GM12878 (cell line): ENCODE measurements around the gene HLA-B.

ENCODE experiments used
- CEBPB ChIP-seq, 2 experiments: fragments of 150-350 bp in 1 of 2; IDR thresholded peaks; 2 replicates each; pipeline ENCODE4 v1.6.1; 2012 to 2014; ENCODE audit warnings: low read depth in 2 of 2, low read length in 2 of 2, borderline replicate concordance in 1 of 2, inconsistent platforms in 1 of 2
- CREB1 ChIP-seq: IDR thresholded peaks from 2 replicates; pipeline ENCODE4 v1.6.1; 2012; ENCODE audit warnings: low read depth, mild to moderate bottlenecking, inconsistent platforms
- EZH2 ChIP-seq: IDR thresholded peaks from 2 replicates; pipeline ENCODE4 v1.6.1; 2012; ENCODE audit warnings: low read depth, mild to moderate bottlenecking, control low read depth, inconsistent platforms, low read length, borderline replicate concordance; ENCODE audit not compliant: control insufficient read depth
- GABPA ChIP-seq: IDR thresholded peaks from 2 replicates; pipeline ENCODE4 v1.6.1; 2014; ENCODE audit warnings: antibody characterized with exemption, low read depth, mild to moderate bottlenecking, inconsistent platforms
- PKNOX1 ChIP-seq: fragments of 450-650 bp; IDR thresholded peaks from 2 replicates; pipeline ENCODE4 v1.6.1; 2016; ENCODE audit warnings: mild to moderate bottlenecking
- POLR2AphosphoS2 ChIP-seq: IDR thresholded peaks from 2 replicates; pipeline ENCODE4 v1.6.1; 2011; ENCODE audit warnings: low read depth, mild to moderate bottlenecking, low read length, improper control_type of control experiment, moderate library complexity
- RFX5 ChIP-seq: IDR thresholded peaks from 2 replicates; pipeline ENCODE4 v1.6.1; 2011; ENCODE audit warnings: low read depth, low read length, improper control_type of control experiment
- SIN3A ChIP-seq: IDR thresholded peaks from 2 replicates; pipeline ENCODE4 v1.6.1; 2012; ENCODE audit warnings: low read depth, low read length, improper control_type of control experiment
- SMC3 ChIP-seq: IDR thresholded peaks from 2 replicates; pipeline ENCODE4 v1.6.1; 2011; ENCODE audit warnings: low read length, improper control_type of control experiment, borderline replicate concordance
- STAT1 ChIP-seq: fragments of 450-650 bp; conservative IDR thresholded peaks from 2 replicates; pipeline ENCODE4 v1.6.1; 2014; ENCODE audit warnings: antibody characterized with exemption, mild to moderate bottlenecking
- YY1 ChIP-seq: IDR thresholded peaks from 2 replicates; pipeline ENCODE4 v1.6.1; 2011; ENCODE audit warnings: low read depth, mild to moderate bottlenecking, low read length

GRCh38 chr6:31352683-31353383 lies 4.1 kb downstream of the HLA-B start:
- TF ChIP-seq CEBPB (IDR thresholded peaks at IDR 0.05; ENCODE audit: borderline replicate concordance in 1 of 2, low read depth in 2 of 2, low read length in 2 of 2): no peak
- TF ChIP-seq STAT1: no peak
- TF ChIP-seq SMC3: no peak
- peak; percentile 84 for TF ChIP-seq POLR2AphosphoS2
- no peak for TF ChIP-seq GABPA
- no peak for TF ChIP-seq RFX5
- no peak for TF ChIP-seq SIN3A
- peak; percentile 13; the same call in 1 of the 2 replicates for TF ChIP-seq PKNOX1
- no peak for TF ChIP-seq CREB1
- TF ChIP-seq YY1: no peak
- TF ChIP-seq EZH2: no peak
